PC-9 (cell line): ENCODE measurements around the gene PPP2R3B. TPM values are rescaled to one million over a fixed set of nuclear protein-coding genes. Genes with fewer than 3 reads are reported as not detected.
"Not testable (repeated sequence)": the region's sequence is repeated elsewhere in the genome, so short reads cannot be mapped to it uniquely, and the experiment has no call there.

Experiments
- BruUV-seq: library from RNA; stranded (reverse); fragments of 400-500 nt; replicated peaks from 2 replicates; lab custom pipeline; 2021; lab: Mats Ljungman, UMichigan
- CTCF ChIA-PET: fragments of 300-600 bp; sonication (Branson Sonifier 250); formaldehyde crosslinking; loops from one replicate; lab custom pipeline; 2022; ENCODE audit warnings: antibody characterized with exemption; lab: Charles Lee
- POLR2A ChIA-PET: fragments of 300-600 bp; sonication (Branson Sonifier 250); formaldehyde crosslinking; loops from one replicate; lab custom pipeline; 2022; ENCODE audit warnings: antibody characterized with exemption; ENCODE audit not compliant: unreplicated experiment; lab: Charles Lee
- DNase-seq, 2 experiments: peaks; one replicate each; pipeline versions ENCODE4 v3.0.0 to v3.0.0-alpha.2; 2015 to 2022; ENCODE audit warnings: mixed read lengths in 1 of 2
- H2AFZ ChIP-seq: fragments of 200-600 bp; sonication (generic); 2 replicates; pipeline ENCODE4 v1.8.1; 2017; ENCODE audit warnings: antibody characterized with exemption
- H3F3A ChIP-seq: fragments of 200-600 bp; sonication (generic); 2 replicates; pipeline ENCODE4 v1.8.1; 2017; ENCODE audit warnings: antibody characterized with exemption, mild to moderate bottlenecking, low read depth; ENCODE audit not compliant: insufficient read depth
- H3K27ac ChIP-seq: fragments of 200-600 bp; sonication (generic); 2 replicates; pipeline ENCODE4 v1.6.1; 2016; ENCODE audit warnings: mixed run types
- H3K27me3 ChIP-seq: fragments of 200-600 bp; sonication (generic); 2 replicates; pipeline ENCODE4 v1.6.1; 2016; ENCODE audit warnings: low read depth, mixed run types; ENCODE audit not compliant: insufficient read depth
- H3K36me3 ChIP-seq: fragments of 200-600 bp; sonication (generic); 2 replicates; pipeline ENCODE4 v1.6.1; 2016; ENCODE audit warnings: low read depth, mixed run types
- H3K4me1 ChIP-seq: fragments of 200-600 bp; sonication (generic); replicated peaks from 2 replicates; pipeline ENCODE4 v1.6.1; 2016; ENCODE audit warnings: mixed run types; ENCODE audit not compliant: insufficient read depth
- H3K4me2 ChIP-seq: fragments of 200-600 bp; sonication (generic); 2 replicates; pipeline ENCODE4 v1.6.1; 2017; ENCODE audit warnings: mixed run types
- H3K4me3 ChIP-seq: fragments of 200-600 bp; sonication (generic); 2 replicates; pipeline ENCODE4 v1.6.1; 2016; ENCODE audit warnings: mixed run types
- H3K79me2 ChIP-seq: fragments of 200-600 bp; sonication (generic); 2 replicates; pipeline ENCODE4 v1.6.1; 2017; ENCODE audit warnings: low read depth, mixed run types
- H3K9me2 ChIP-seq: fragments of 200-600 bp; sonication (generic); 2 replicates; pipeline ENCODE4 v1.8.1; 2017; ENCODE audit warnings: mild to moderate bottlenecking; ENCODE audit not compliant: insufficient read depth
- H3K9me3 ChIP-seq: fragments of 200-600 bp; sonication (generic); 2 replicates; pipeline ENCODE4 v1.8.1; 2016; ENCODE audit warnings: low read depth; ENCODE audit not compliant: insufficient read depth
- H4K20me1 ChIP-seq: fragments of 200-600 bp; sonication (generic); 2 replicates; pipeline ENCODE4 v1.8.1; 2017; ENCODE audit not compliant: insufficient read depth
- CTCF ChIP-seq: fragments of 200-600 bp; sonication (generic); conservative IDR thresholded peaks from 2 replicates; pipeline ENCODE4 v1.6.1; 2017; ENCODE audit warnings: mixed run types, antibody characterized with exemption, mild to moderate bottlenecking, moderate library complexity
- EZH2 ChIP-seq: fragments of 200-600 bp; sonication (generic); IDR thresholded peaks from 2 replicates; pipeline ENCODE4 v1.8.0; 2017; ENCODE audit warnings: antibody characterized with exemption, low read depth
- intact Hi-C: fragments of 100-400 bp; cut with micrococcal nuclease; formaldehyde crosslinking; loops from one replicate; pipeline ENCODE4 v1.10.0; 2022; ENCODE audit not compliant: unreplicated experiment
- total RNA-seq: library from RNA; stranded (reverse); gene quantifications from 2 replicates; pipeline ENCODE4 v1.2.3, GENCODE V29; 2021

The PPP2R3B gene
- total RNA-seq, 1 experiment from 2014 or later: 32.5 TPM

DNA sequence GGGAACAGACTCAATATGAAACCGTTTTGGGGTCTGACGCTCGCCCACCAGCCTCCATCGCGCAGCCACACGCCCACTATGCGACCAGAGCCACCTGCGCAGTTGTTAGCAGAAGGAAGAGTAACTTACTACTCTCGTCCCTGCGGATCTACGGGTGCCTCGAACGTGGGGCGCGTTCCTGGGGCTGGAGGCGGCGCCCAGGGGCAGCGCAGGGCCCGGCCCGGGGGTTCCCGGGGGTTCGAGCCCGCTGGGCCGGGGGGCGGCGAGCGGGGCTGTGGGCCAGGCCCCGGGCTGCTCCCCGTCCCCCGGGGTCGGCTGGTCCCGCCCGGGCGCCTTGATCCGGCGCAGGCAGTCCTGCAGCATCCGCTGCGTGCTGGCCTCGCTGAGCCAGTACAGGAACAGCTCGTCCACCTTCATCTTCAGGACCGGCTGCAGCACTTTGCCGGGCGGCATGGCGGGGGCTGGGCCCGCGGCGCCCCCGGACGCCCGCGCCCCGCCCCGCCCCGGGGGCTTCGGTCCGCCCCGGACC lies 404 bp downstream of the PPP2R3B start:
- Histone ChIP-seq H3K9me2 (no peaks in the 10 kb centered on the region), H4K20me1 (0 out of 2 replicates have a peak, but pooled peaks cover 2% of the 10 kb centered on the region), H3K4me2 (peak overlapping the region; percentile 69), H3K4me1 (no peaks in the 10 kb centered on the region), H2AFZ (no peak overlapping the region), H3K9me3 (no peaks in the 10 kb centered on the region), H3K4me3 (peak overlapping the region; percentile 79; the same call in 1 of the 2 replicates), H3F3A (no peaks in the 10 kb centered on the region), H3K27me3 (no peaks in the 10 kb centered on the region), H3K79me2 (peaks cover 5% of the 10 kb centered on the region; the same call in 1 of the 2 replicates), H3K36me3 (no peaks in the 10 kb centered on the region), H3K27ac (0 out of 2 replicates have a peak overlapping the region, but pooled peaks have one; percentile 89)
- ChIA-PET CTCF (no interaction called here), POLR2A (no interaction called here)
- no TSS peak for BruUV-seq
- no peak for DNase-seq
- TF ChIP-seq CTCF (no peak), EZH2 (no peak)
- intact Hi-C loops: no loop called here

- not testable (repeated sequence) for H4K20me1 ChIP-seq
Measured at GRCh38 chrX:385736-386135, 971 bp downstream of the PPP2R3B start.

DNA sequence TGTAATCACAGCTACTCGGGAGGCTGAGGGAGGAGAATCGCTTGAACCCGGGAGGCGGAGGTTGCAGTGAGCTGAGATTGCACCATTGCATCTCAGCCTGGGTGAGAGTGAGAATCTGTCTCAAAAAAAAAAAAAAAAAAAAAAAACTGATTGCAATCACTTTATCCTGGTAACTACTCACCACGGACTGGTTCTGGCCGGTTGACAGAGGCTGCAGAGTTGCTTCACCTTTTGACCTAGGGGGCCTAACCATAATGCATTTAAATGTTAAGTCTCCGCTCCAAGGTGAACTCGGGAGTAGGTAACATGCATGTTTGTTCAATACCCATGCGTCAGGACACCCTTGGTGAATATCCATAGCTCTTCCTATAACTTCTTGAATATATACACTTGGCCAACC lies 1.8 kb downstream of the PPP2R3B start:
- no peak for TF ChIP-seq EZH2
- TF ChIP-seq CTCF: no peak
- no TSS peak for BruUV-seq
- POLR2A ChIA-PET: no interaction called here
- no peaks in the 10 kb centered on the region for H3K36me3 ChIP-seq
- H3K4me2 ChIP-seq: no peak overlapping the region
- intact Hi-C loops: no loop called here
- H3K9me3 ChIP-seq: no peaks in the 10 kb centered on the region
- H3K9me2 ChIP-seq: no peaks in the 10 kb centered on the region
- no peak overlapping the region for H2AFZ ChIP-seq
- H3K27ac ChIP-seq: no peak overlapping the region
- CTCF ChIA-PET: no interaction called here
- H3F3A ChIP-seq: no peaks in the 10 kb centered on the region
- DNase-seq: no peak
- 0 out of 2 replicates have a peak, but pooled peaks cover 2% of the 10 kb centered on the region for H4K20me1 ChIP-seq
- no peaks in the 10 kb centered on the region for H3K27me3 ChIP-seq
- peaks cover 5% of the 10 kb centered on the region; the same call in 1 of the 2 replicates for H3K79me2 ChIP-seq
- H3K4me3 ChIP-seq: no peak overlapping the region
- H3K4me1 ChIP-seq: no peaks in the 10 kb centered on the region

More at GRCh38 chrX:385736-386135, 971 bp downstream of the PPP2R3B start:
- POLR2A ChIA-PET, H3K79me2 ChIP-seq, H3K9me3 ChIP-seq, H3K27me3 ChIP-seq, H3K36me3 ChIP-seq, intact Hi-C loops, H2AFZ ChIP-seq, H3K9me2 ChIP-seq, CTCF ChIA-PET, DNase-seq, H3F3A ChIP-seq, H3K27ac ChIP-seq, H3K4me1 ChIP-seq: not testable (repeated sequence)
- Histone ChIP-seq H3K4me3 (peak overlapping the region; percentile 79; the same call in 1 of the 2 replicates), H3K4me2 (peak overlapping the region; percentile 69)
- BruUV-seq: TSS peak; percentile 34

DNA sequence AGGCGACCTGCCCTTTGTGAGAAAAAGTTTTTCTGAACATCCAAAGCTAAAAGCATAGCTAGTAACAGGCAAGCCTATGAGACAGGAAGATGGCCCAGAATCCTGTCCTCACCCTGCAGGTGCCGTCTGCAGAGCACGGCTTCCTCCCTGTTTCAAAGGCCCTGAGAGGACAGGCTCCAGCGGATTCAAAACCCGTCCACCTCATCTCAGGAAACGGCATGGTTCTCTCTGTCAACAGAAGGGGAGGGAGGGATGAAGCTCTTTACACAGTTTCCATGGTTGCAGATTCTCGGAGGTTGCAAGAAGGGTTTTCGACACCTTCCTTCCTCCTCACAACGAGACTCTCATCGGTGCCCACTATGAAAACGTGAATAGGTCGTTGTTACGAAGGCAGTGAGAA lies 8.3 kb downstream of the PPP2R3B start:
- Histone ChIP-seq H3K36me3 (no peaks in the 10 kb centered on the region), H3K79me2 (no peaks in the 10 kb centered on the region), H3F3A (no peaks in the 10 kb centered on the region), H3K9me2 (no peaks in the 10 kb centered on the region), H3K9me3 (no peaks in the 10 kb centered on the region), H3K4me3 (no peak overlapping the region), H3K27me3 (no peaks in the 10 kb centered on the region), H3K4me1 (no peaks in the 10 kb centered on the region), H4K20me1 (0 out of 2 replicates have a peak, but pooled peaks cover 2% of the 10 kb centered on the region), H2AFZ (no peak overlapping the region), H3K27ac (no peak overlapping the region), H3K4me2 (no peak overlapping the region)
- ChIA-PET CTCF (no interaction called here), POLR2A (no interaction called here)
- BruUV-seq: no TSS peak
- intact Hi-C loops: no loop called here
- no peak for DNase-seq
- TF ChIP-seq EZH2: no peak
- no peak for TF ChIP-seq CTCF

GRCh38 chrX:376206-376605 lies 10.5 kb downstream of the PPP2R3B start:
- intact Hi-C loops, H3F3A ChIP-seq: not testable (repeated sequence)

More at GRCh38 chrX:376206-376605, 10.5 kb downstream of the PPP2R3B start:
- H3K9me2 ChIP-seq, H3K4me1 ChIP-seq, DNase-seq, H3K79me2 ChIP-seq, H4K20me1 ChIP-seq, POLR2A ChIA-PET, H3K27me3 ChIP-seq, H3K9me3 ChIP-seq, CTCF ChIA-PET, H3K36me3 ChIP-seq, H2AFZ ChIP-seq, BruUV-seq, H3K27ac ChIP-seq, H3K4me2 ChIP-seq, H3K4me3 ChIP-seq: not testable (repeated sequence)
